Subcutaneous abdominal adipose tissue (tissue), 5 donors: Measurements from ENCODE around the gene CCR6.
"Not testable (repeated sequence)": the region's sequence is repeated elsewhere in the genome, so short reads cannot be mapped to it uniquely, and the experiment has no call there.

Source experiments
- H3K27ac ChIP-seq: one replicate; pipeline ENCODE4 v1.7.0; 2013; ENCODE audit warnings: low read depth, mild to moderate bottlenecking, inconsistent platforms, low read length, moderate library complexity
- H3K27me3 ChIP-seq, 5 donors: one replicate each; pipeline ENCODE4 v1.7.0; 2013; ENCODE audit warnings: low read length in 5 of 5, inconsistent platforms in 1 of 5; ENCODE audit not compliant: control insufficient read depth in 5 of 5, insufficient read depth in 4 of 5
- H3K36me3 ChIP-seq, 5 donors: one replicate each; pipeline ENCODE4 v1.7.0; 2013; ENCODE audit warnings: low read length in 5 of 5; ENCODE audit not compliant: control insufficient read depth in 5 of 5, insufficient read depth in 5 of 5
- H3K4me1 ChIP-seq, 5 donors: one replicate each; pipeline ENCODE4 v1.7.0; 2013; ENCODE audit warnings: low read length in 5 of 5, mild to moderate bottlenecking in 3 of 5, moderate library complexity in 1 of 5; ENCODE audit not compliant: control insufficient read depth in 5 of 5, insufficient read depth in 5 of 5
- H3K4me3 ChIP-seq, 5 donors: one replicate each; pipeline ENCODE4 v1.7.0; 2013; ENCODE audit warnings: low read length in 5 of 5, low read depth in 1 of 5
- H3K9ac ChIP-seq, 5 donors: one replicate each; pipeline ENCODE4 v1.7.0; 2013; ENCODE audit warnings: low read length in 5 of 5, mild to moderate bottlenecking in 4 of 5, moderate library complexity in 3 of 5
- H3K9me3 ChIP-seq, 5 donors: one replicate each; pipeline ENCODE4 v1.7.0; 2013; ENCODE audit warnings: low read length in 5 of 5; ENCODE audit not compliant: control insufficient read depth in 5 of 5
- donor health status: healthy.
- donor health status: healthy.
- donor health status: healthy.
- donor health status: healthy.
- donor health status: healthy.

CCR6 gene

GRCh38 chr6:167122827-167123657, at the start of gene CCR6:
Gene CCR6 (plus strand): TSS chr6:167123096. CDS start chr6:167136135, 13,039 bp downstream.
- Histone ChIP-seq H3K27me3 (peaks cover 0 to 14% (median 4%) of the 10 kb centered on the region in 5 donors), H3K4me3 (no peak within 1 kb of the TSS), H3K27ac (no peak within 1 kb of the TSS)

GRCh38 chr6:167073679-167074274, 49.1 kb upstream of the CCR6 start:
- H3K36me3 ChIP-seq: no peaks in the 10 kb centered on the region
- H3K4me3 ChIP-seq: no peak overlapping the region
- peaks cover 0 to 5% (median 0%) of the 10 kb centered on the region in 5 donors for H3K9me3 ChIP-seq
- no peak overlapping the region for H3K9ac ChIP-seq
- H3K4me1 ChIP-seq: no peaks in the 10 kb centered on the region
- no peaks in the 10 kb centered on the region for H3K27me3 ChIP-seq
- H3K27ac ChIP-seq: no peak overlapping the region

More at GRCh38 chr6:167122827-167123657, at the start of gene CCR6:
- H3K36me3 ChIP-seq: no peaks in the 10 kb centered on the region
- no peak within 1 kb of the TSS for H3K9ac ChIP-seq
- peaks cover 0 to 3% (median 0%) of the 10 kb centered on the region in 5 donors for H3K9me3 ChIP-seq
- peaks cover 0 to 4% (median 0%) of the 10 kb centered on the region in 5 donors for H3K4me1 ChIP-seq

- Histone ChIP-seq H3K27me3 (no peaks in the 10 kb centered on the region), H3K36me3 (no peaks in the 10 kb centered on the region), H3K27ac (no peak overlapping the region), H3K4me1 (no peaks in the 10 kb centered on the region), H3K9ac (no peak overlapping the region), H3K4me3 (no peak overlapping the region), H3K9me3 (peaks cover 0 to 3% (median 0%) of the 10 kb centered on the region in 5 donors)
Observed at GRCh38 chr6:167077241-167077932, 45.5 kb upstream of the CCR6 start.

GRCh38 chr6:167078745-167079144, 44.2 kb upstream of the CCR6 start:
- H3K4me1 ChIP-seq: no peaks in the 10 kb centered on the region
- no peak overlapping the region for H3K9ac ChIP-seq

GRCh38 chr6:167079853-167080297, 43.0 kb upstream of the CCR6 start:
- Histone ChIP-seq H3K27ac (no peak overlapping the region), H3K36me3 (no peaks in the 10 kb centered on the region), H3K4me1 (no peaks in the 10 kb centered on the region), H3K27me3 (no peaks in the 10 kb centered on the region), H3K9ac (no peak overlapping the region), H3K9me3 (no peaks in the 10 kb centered on the region), H3K4me3 (no peak overlapping the region)

More at GRCh38 chr6:167078745-167079144, 44.2 kb upstream of the CCR6 start:
- Histone ChIP-seq H3K27ac (no peak overlapping the region), H3K27me3 (no peaks in the 10 kb centered on the region), H3K36me3 (no peaks in the 10 kb centered on the region), H3K4me3 (no peak overlapping the region), H3K9me3 (peaks cover 0 to under 1% (median 0%) of the 10 kb centered on the region in 5 donors)

- Histone ChIP-seq H3K9me3 (peaks cover 0 to 4% (median 0%) of the 10 kb centered on the region in 5 donors), H3K9ac (no peak overlapping the region), H3K4me1 (peaks cover 0 to 14% (median 2%) of the 10 kb centered on the region in 5 donors), H3K27ac (no peak overlapping the region), H3K27me3 (no peaks in the 10 kb centered on the region), H3K4me3 (no peak overlapping the region), H3K36me3 (no peaks in the 10 kb centered on the region)
Observed at GRCh38 chr6:167087857-167088354, 35.0 kb upstream of the CCR6 start.

- peaks cover 2 to 18% (median 4%) of the 10 kb centered on the region in 5 donors for H3K4me1 ChIP-seq
- not testable (repeated sequence) for H3K27ac ChIP-seq, H3K36me3 ChIP-seq, H3K9ac ChIP-seq, H3K9me3 ChIP-seq, H3K27me3 ChIP-seq, H3K4me3 ChIP-seq
Observed at GRCh38 chr6:167088741-167089140, 34.2 kb upstream of the CCR6 start.

- Histone ChIP-seq H3K36me3 (no peaks in the 10 kb centered on the region), H3K4me3 (peak overlapping the region in 1 of 5 donors; percentile 6), H3K4me1 (peaks cover 2 to 26% (median 10%) of the 10 kb centered on the region in 5 donors), H3K27ac (no peak overlapping the region), H3K9me3 (peaks cover 0 to 4% (median 0%) of the 10 kb centered on the region in 5 donors), H3K27me3 (peaks cover 0 to 2% (median 0%) of the 10 kb centered on the region in 5 donors), H3K9ac (no peak overlapping the region)
Observed at GRCh38 chr6:167089243-167090142, 33.4 kb upstream of the CCR6 start.

- Histone ChIP-seq H3K4me1 (peaks cover 2 to 32% (median 11%) of the 10 kb centered on the region in 5 donors), H3K9me3 (peaks cover 0 to 4% (median 0%) of the 10 kb centered on the region in 5 donors), H3K4me3 (peak overlapping the region in 1 of 5 donors; percentile 6), H3K27me3 (peaks cover 0 to 2% (median 0%) of the 10 kb centered on the region in 5 donors), H3K36me3 (no peaks in the 10 kb centered on the region), H3K9ac (no peak overlapping the region), H3K27ac (no peak overlapping the region)
Observed at GRCh38 chr6:167090171-167090570, 32.7 kb upstream of the CCR6 start.
